Activated CD8-positive, alpha-beta T cell treated with anti-CD3 and anti-CD28 coated beads for 36 hours (primary cell): ENCODE measurements around the gene FAM76B. TPM values are rescaled to one million over a fixed set of nuclear protein-coding genes. Genes with fewer than 3 reads are reported as not detected.

Source experiments
- ATAC-seq: fragments of 200-7000 bp; cut with Tn5 transposase; one replicate; pipeline ENCODE4 v1.10.0; 2021; ENCODE audit warnings: mild to moderate bottlenecking, moderate library complexity
- CTCF ChIA-PET: fragments of 350-600 bp; sonication (Branson Sonifier 250); formaldehyde crosslinking; loops from one replicate; lab custom pipeline; 2021; ENCODE audit warnings: antibody characterized with exemption; lab: Charles Lee
- POLR2A ChIA-PET: fragments of 350-600 bp; sonication (Branson Sonifier 250); formaldehyde crosslinking; loops from one replicate; lab custom pipeline; 2021; ENCODE audit warnings: antibody characterized with exemption; lab: Charles Lee
- DNase-seq: peaks from one replicate; pipeline ENCODE4 v3.0.0-alpha.2; 2020
- H3K27ac Mint-ChIP-seq: one replicate; pipeline ENCODE4 v1.8.0; 2021; ENCODE audit warnings: mild to moderate bottlenecking, mixed read lengths
- H3K27me3 Mint-ChIP-seq: one replicate; pipeline ENCODE4 v1.8.0; 2021; ENCODE audit warnings: mixed read lengths
- H3K36me3 Mint-ChIP-seq: one replicate; pipeline ENCODE4 v1.8.0; 2021; ENCODE audit warnings: low read depth, mixed read lengths
- H3K4me1 Mint-ChIP-seq: one replicate; pipeline ENCODE4 v1.8.0; 2021; ENCODE audit warnings: low read depth, mixed read lengths
- H3K4me3 Mint-ChIP-seq: one replicate; pipeline ENCODE4 v1.8.0; 2021; ENCODE audit warnings: mild to moderate bottlenecking, moderate library complexity, mixed read lengths
- H3K9me3 Mint-ChIP-seq: one replicate; pipeline ENCODE4 v1.8.0; 2021; ENCODE audit warnings: mixed read lengths
- CTCF ChIP-seq: fragments of 200-600 bp; IDR thresholded peaks from one replicate; pipeline ENCODE4 v1.8.0; 2022; ENCODE audit warnings: antibody characterized with exemption, mild to moderate bottlenecking
- intact Hi-C: fragments of 100-400 bp; cut with micrococcal nuclease; formaldehyde crosslinking; loops from one replicate; pipeline ENCODE4 v1.10.0; 2022
- total RNA-seq, 2 experiments: library from RNA; stranded (reverse); gene quantifications; one replicate each; pipeline ENCODE4 v1.2.3, GENCODE V29; 2021

The FAM76B gene
- total RNA-seq, 2 experiments from 2014 or later: 45.3 to 46.0 TPM

GRCh38 chr11:95791709-95792033, 2.1 kb upstream of the FAM76B start:
- Mint-ChIP-seq H3K4me3 (peak overlapping the region; percentile 98), H3K4me1 (peaks cover 52% of the 10 kb centered on the region), H3K27ac (peak overlapping the region; percentile 100), H3K36me3 (peaks cover 44% of the 10 kb centered on the region), H3K27me3 (no peaks in the 10 kb centered on the region), H3K9me3 (no peaks in the 10 kb centered on the region)
- intact Hi-C loops: no loop called here
- POLR2A ChIA-PET: interaction anchor here (0.8 to 1.5 kb wide), 3 partner anchors 10 to 707 kb away, joined by 3 to 6 read pairs (median 5); partner anchors contain the start of gene ENDOD1
- CTCF ChIA-PET: interaction anchor here (0.5 to 3.5 kb wide), 7 partner anchors 8 to 1635 kb away, joined by 3 to 17 read pairs (median 3); no protein-coding TSS in a partner anchor
- ATAC-seq: no peak
- DNase-seq: no peak
- no peak for TF ChIP-seq CTCF

- CTCF ChIA-PET: interaction anchor here (0.5 to 3.5 kb wide), 11 partner anchors 9 to 1635 kb away, joined by 3 to 17 read pairs (median 3); partner anchors contain the start of gene SRSF8
- Mint-ChIP-seq H3K36me3 (peaks cover 48% of the 10 kb centered on the region), H3K27me3 (no peaks in the 10 kb centered on the region), H3K4me3 (peak overlapping the region; percentile 98), H3K9me3 (no peaks in the 10 kb centered on the region), H3K4me1 (peaks cover 50% of the 10 kb centered on the region), H3K27ac (peak overlapping the region; percentile 100)
- no peak for ATAC-seq
- POLR2A ChIA-PET: interaction anchor here (0.6 to 2.4 kb wide), 13 partner anchors 9 to 723 kb away, joined by 3 to 10 read pairs (median 3); partner anchors contain the start of genes CCDC82, ENDOD1 and JRKL
- no peak for TF ChIP-seq CTCF
- DNase-seq: peak; percentile 84
- intact Hi-C loops: no loop called here
Observed at GRCh38 chr11:95790933-95791708, 1.5 kb upstream of the FAM76B start.

GRCh38 chr11:95790123-95790932, 746 bp upstream of the FAM76B start, which contains the start of gene CEP57:
TSS of gene CEP57 (plus strand) at chr11:95790498. CDS start at chr11:95790699, 201 bp downstream.
- Mint-ChIP-seq H3K4me3 (peak within 1 kb of the TSS; percentile 98), H3K27me3 (no peaks in the 10 kb centered on the region), H3K36me3 (peaks cover 50% of the 10 kb centered on the region), H3K27ac (peak within 1 kb of the TSS; percentile 100), H3K4me1 (peaks cover 52% of the 10 kb centered on the region), H3K9me3 (no peaks in the 10 kb centered on the region)
- ChIA-PET CTCF (interaction anchor here (0.8 to 3.5 kb wide), 9 partner anchors 10 to 723 kb away, joined by 3 to 17 read pairs (median 4); partner anchors contain the start of gene SRSF8), POLR2A (interaction anchor here (0.6 to 2.4 kb wide), 19 partner anchors 10 to 815 kb away, joined by 3 to 10 read pairs (median 4); partner anchors contain the start of genes CCDC82, JRKL and SESN3)
- peak; percentile 98 for DNase-seq
- TF ChIP-seq CTCF: no peak
- peak; percentile 60 for ATAC-seq
- intact Hi-C loops: no loop called here

GRCh38 chr11:95788921-95789505, 569 bp downstream of the FAM76B start:
- TF ChIP-seq CTCF: peak; percentile 26
- POLR2A ChIA-PET: interaction anchor here (0.8 to 2.4 kb wide), 15 partner anchors 11 to 814 kb away, joined by 3 to 10 read pairs (median 5); partner anchors contain the start of genes CCDC82, JRKL and SESN3
- Mint-ChIP-seq H3K27me3 (no peaks in the 10 kb centered on the region), H3K9me3 (no peaks in the 10 kb centered on the region), H3K27ac (peak overlapping the region; percentile 100), H3K4me1 (peaks cover 45% of the 10 kb centered on the region), H3K36me3 (peaks cover 55% of the 10 kb centered on the region), H3K4me3 (peak overlapping the region; percentile 98)
- CTCF ChIA-PET: interaction anchor here (0.7 to 3.5 kb wide), 7 partner anchors 20 to 696 kb away, joined by 3 to 17 read pairs (median 4); partner anchors contain the start of gene MAML2
- DNase-seq (peak; percentile 39), ATAC-seq (no peak)
- intact Hi-C loops: no loop called here
